Smooth muscle cell (in vitro differentiated cells): ENCODE results near the gene TNFRSF13B. TPM values are rescaled to one million over a fixed set of nuclear protein-coding genes. Genes with fewer than 3 reads are reported as not detected.

Experiments used
- DNase-seq: peaks from one replicate; lab custom pipeline; 2025; ENCODE audit not compliant: unreplicated experiment; lab: John Stamatoyannopoulos, UW
- H2AFZ ChIP-seq: fragments of 200-600 bp; sonication (generic); 2 replicates; pipeline ENCODE4 v1.6.0; 2016; ENCODE audit warnings: antibody characterized with exemption, low read depth, mild to moderate bottlenecking
- H3F3A ChIP-seq: fragments of 200-600 bp; sonication (generic); 2 replicates; pipeline ENCODE4 v1.6.0; 2017; ENCODE audit warnings: antibody characterized with exemption, low read depth
- H3K27ac ChIP-seq: fragments of 200-600 bp; sonication (generic); 2 replicates; pipeline ENCODE4 v1.5.1; 2016; ENCODE audit warnings: low read depth, mild to moderate bottlenecking
- H3K27me3 ChIP-seq: fragments of 200-600 bp; sonication (generic); 2 replicates; pipeline ENCODE4 v1.6.1; 2016; ENCODE audit warnings: low read depth, mild to moderate bottlenecking
- H3K36me3 ChIP-seq: fragments of 200-600 bp; sonication (generic); 2 replicates; pipeline ENCODE4 v1.5.1; 2016; ENCODE audit warnings: low read depth
- H3K4me1 ChIP-seq: fragments of 200-600 bp; sonication (generic); 2 replicates; pipeline ENCODE4 v1.5.1; 2016; ENCODE audit warnings: low read depth
- H3K4me2 ChIP-seq: fragments of 200-600 bp; sonication (generic); 2 replicates; pipeline ENCODE4 v1.6.0; 2016; ENCODE audit warnings: mild to moderate bottlenecking
- H3K4me3 ChIP-seq: fragments of 200-600 bp; sonication (generic); 2 replicates; pipeline ENCODE4 v1.5.1; 2016; ENCODE audit warnings: mild to moderate bottlenecking
- H3K79me2 ChIP-seq: fragments of 200-600 bp; sonication (generic); 2 replicates; pipeline ENCODE4 v1.6.0; 2016; ENCODE audit warnings: low read depth, mild to moderate bottlenecking
- H3K9ac ChIP-seq: fragments of 200-600 bp; sonication (generic); 2 replicates; pipeline ENCODE4 v1.6.0; 2016; ENCODE audit warnings: low read depth
- H3K9me3 ChIP-seq: fragments of 200-600 bp; sonication (generic); replicated peaks from 2 replicates; pipeline ENCODE4 v1.5.1; 2016; ENCODE audit warnings: low read depth
- H4K20me1 ChIP-seq: fragments of 200-600 bp; sonication (generic); 2 replicates; pipeline ENCODE4 v1.6.0; 2016; ENCODE audit warnings: low read depth
- CTCF ChIP-seq: fragments of 200-600 bp; sonication (generic); IDR thresholded peaks from 2 replicates; pipeline ENCODE4 v1.5.1; 2017; ENCODE audit warnings: borderline replicate concordance, mild to moderate bottlenecking, antibody characterized with exemption; ENCODE audit not compliant: insufficient read depth, poor library complexity, severe bottlenecking
- WGBS: methylation state at CpG from one replicate; pipeline ENCODE4 v1.1.7; 2016; ENCODE audit warnings: low lambda C conversion rate; 5-methylcytosine and 5-hydroxymethylcytosine counted together
- polyA plus RNA-seq: library from polyadenylated mRNA; unstranded; fragments of >200 nt; fragmentation: Nextera tagmentation; extraction: Ambion mirVana; gene quantifications from 2 replicates; pipeline ENCODE4 v1.2.1, GENCODE V29; 2016
- total RNA-seq: library from RNA; depleted of rRNA; stranded (reverse); fragments of >200 nt; gene quantifications from 2 replicates; pipeline ENCODE4 v1.2.3, GENCODE V29; 2014

TNFRSF13B gene
- total and polyA plus RNA-seq, 2 experiments from 2014 or later: not detected

GRCh38 chr17:16926061-16926511, 45.8 kb downstream of the TNFRSF13B start:
- Histone ChIP-seq H3K4me3 (no peak overlapping the region), H3K79me2 (no peaks in the 10 kb centered on the region), H3K4me2 (no peak overlapping the region), H3K27me3 (no peaks in the 10 kb centered on the region), H3F3A (peaks cover 3% of the 10 kb centered on the region), H3K4me1 (no peaks in the 10 kb centered on the region), H3K27ac (no peak overlapping the region), H3K9me3 (no peaks in the 10 kb centered on the region), H3K9ac (no peak overlapping the region), H4K20me1 (no peaks in the 10 kb centered on the region), H2AFZ (no peak overlapping the region), H3K36me3 (no peaks in the 10 kb centered on the region)
- WGBS: 95% methylated on average over 7 of the region's 7 CpGs
- no peak for TF ChIP-seq CTCF
- no peak for DNase-seq

- Histone ChIP-seq H3F3A (peaks cover 3% of the 10 kb centered on the region), H3K27me3 (no peaks in the 10 kb centered on the region), H3K27ac (no peak overlapping the region), H3K4me3 (no peak overlapping the region), H3K79me2 (no peaks in the 10 kb centered on the region), H4K20me1 (no peaks in the 10 kb centered on the region), H2AFZ (no peak overlapping the region), H3K4me1 (no peaks in the 10 kb centered on the region), H3K4me2 (no peak overlapping the region), H3K9me3 (no peaks in the 10 kb centered on the region), H3K36me3 (no peaks in the 10 kb centered on the region), H3K9ac (no peak overlapping the region)
- 98% methylated on average over 15 of the region's 15 CpGs for WGBS
- no peak for TF ChIP-seq CTCF
- no peak for DNase-seq
Observed at GRCh38 chr17:16925461-16926060, 46.4 kb downstream of the TNFRSF13B start.

GRCh38 chr17:16924696-16925440, 47.0 kb downstream of the TNFRSF13B start:
- Histone ChIP-seq H3K4me1 (no peaks in the 10 kb centered on the region), H3K4me3 (no peak overlapping the region), H3K9ac (no peak overlapping the region), H3K27me3 (no peaks in the 10 kb centered on the region), H3K36me3 (no peaks in the 10 kb centered on the region), H3K4me2 (no peak overlapping the region), H3F3A (peaks cover 3% of the 10 kb centered on the region), H2AFZ (no peak overlapping the region), H4K20me1 (no peaks in the 10 kb centered on the region), H3K9me3 (no peaks in the 10 kb centered on the region), H3K27ac (no peak overlapping the region), H3K79me2 (no peaks in the 10 kb centered on the region)
- no peak for DNase-seq
- WGBS: 96% methylated on average over 10 of the region's 10 CpGs
- TF ChIP-seq CTCF: no peak
